ENCODE results near the gene FAM110D. TPM values are rescaled to one million over a fixed set of nuclear protein-coding genes. Genes with fewer than 3 reads are reported as not detected.

Gene FAM110D
- total RNA-seq, 1 experiment from 2014 or later = 0.46 TPM

GRCh38 chr1:26197301-26197700 lies 38.4 kb downstream of the FAM110D start:
- H3K36me3 Mint-ChIP-seq (ENCODE audit: insufficient read depth in 1 of 3, low read depth in 3 of 3) = no peaks in the 10 kb centered on the region
- Histone ChIP-seq H3K23me2 (ENCODE audit: insufficient read length, low read depth, low read length, poor library complexity, severe bottlenecking) (no peaks in the 10 kb centered on the region), H3K9ac (ENCODE audit: extremely low read depth, insufficient read length, low read length) (no peak overlapping the region), H3K14ac (ENCODE audit: insufficient read depth, low read length) (no peak overlapping the region), H2AFZ (ENCODE audit: low read length) (no peak overlapping the region), H3K4me2 (ENCODE audit: insufficient read depth, insufficient read length, low read length) (no peak overlapping the region), H2BK5ac (ENCODE audit: insufficient read length, low read length) (no peak overlapping the region), H3T11ph (ENCODE audit: low read length) (no peak overlapping the region), H2BK15ac (ENCODE audit: low read depth, low read length) (no peak overlapping the region), H3K27me3 (ENCODE audit: insufficient read depth, low read length) (no peaks in the 10 kb centered on the region), H2BK12ac (ENCODE audit: insufficient read length, low read depth, low read length) (no peak overlapping the region), H3K18ac (ENCODE audit: insufficient read length, low read depth, low read length) (no peak overlapping the region), H3K9me3 (ENCODE audit: control insufficient read depth, low read depth, low read length) (no peaks in the 10 kb centered on the region), H3K79me1 (ENCODE audit: insufficient read depth, low read depth, low read length, poor library complexity, severe bottlenecking) (no peaks in the 10 kb centered on the region), H4K5ac (ENCODE audit: insufficient read length, low read depth, low read length) (no peak overlapping the region), H3K4ac (ENCODE audit: low read depth, low read length) (no peak overlapping the region), H4K91ac (ENCODE audit: insufficient read length, low read depth, low read length) (no peak overlapping the region), H4K8ac (replicated peaks; ENCODE audit: insufficient read length, low read depth, low read length) (no peak overlapping the region), H2BK120ac (ENCODE audit: low read depth, low read length, poor library complexity, severe bottlenecking) (no peak overlapping the region), H3K79me2 (ENCODE audit: insufficient read depth, low read length) (no peaks in the 10 kb centered on the region), H3K23ac (ENCODE audit: insufficient read length, low read depth, low read length) (no peak overlapping the region), H3K56ac (ENCODE audit: insufficient read length, low read depth, low read length) (no peak overlapping the region), H2BK20ac (ENCODE audit: low read depth, low read length, poor library complexity, severe bottlenecking) (no peak overlapping the region), H3K27ac (ENCODE audit: insufficient read length, low read depth, low read length) (no peak overlapping the region), H4K20me1 (ENCODE audit: control insufficient read depth, insufficient read depth, insufficient read length) (no peaks in the 10 kb centered on the region), H2AK5ac (ENCODE audit: insufficient read length, low read length) (no peak overlapping the region), H3K4me1 (ENCODE audit: insufficient read depth, low read length) (no peaks in the 10 kb centered on the region)
- H3K4me1 Mint-ChIP-seq = peaks cover 22 to 28% of the 10 kb centered on the region in 2 experiments
- DNase-seq = no peak
- H3K27ac Mint-ChIP-seq = peak overlapping the region in 1 of 3 experiments; percentile 27; a peak in 2 of 7 replicates
- TF ChIP-seq CTCF (conservative IDR thresholded peaks at IDR 0.05) = no peak
- no peaks in the 10 kb centered on the region for H3K9me3 Mint-ChIP-seq
- no CpG with 5 or more reads among the region's 3 CpGs for WGBS (ENCODE audit: extremely low coverage, insufficient read length, low lambda C conversion rate)
- H3K4me3 Mint-ChIP-seq = no peak overlapping the region
- H3K27me3 Mint-ChIP-seq (ENCODE audit: low read depth) = peaks cover 10% of the 10 kb centered on the region

Measured in H9 (cell line).